CD14-positive monocyte (primary cell): ENCODE data around the gene IFITM10. TPM values are rescaled to one million over a fixed set of nuclear protein-coding genes. Genes with fewer than 3 reads are reported as not detected.
"Not testable (repeated sequence)": the region's sequence is repeated elsewhere in the genome, so short reads cannot be mapped to it uniquely, and the experiment has no call there.

ENCODE experiments used
- DNase-seq, 3 donors: peaks; one replicate each; pipeline ENCODE4 v3.0.0-alpha.2; 2011 to 2022
- H2AFZ ChIP-seq: 2 replicates; pipeline ENCODE4 v1.6.0; 2012; ENCODE audit warnings: mild to moderate bottlenecking, low read depth, low read length, inconsistent platforms; ENCODE audit not compliant: insufficient read depth, poor library complexity, severe bottlenecking
- H3K27ac ChIP-seq, 2 donors: 1 replicate in 1 of 2; 2 replicates in 1 of 2; pipeline ENCODE4 v1.5.1; 2012 to 2013; ENCODE audit warnings: low read length in 2 of 2, control low read depth in 1 of 2, inconsistent platforms in 1 of 2, low read depth in 1 of 2, mild to moderate bottlenecking in 1 of 2
- H3K27me3 ChIP-seq, 2 donors: one replicate each; pipeline versions ENCODE4 v1.6.0 to v1.6.1; 2011 to 2013; ENCODE audit warnings: low read length in 2 of 2; ENCODE audit not compliant: control insufficient read depth in 2 of 2, insufficient read depth in 2 of 2
- H3K36me3 ChIP-seq, 2 donors: replicated peaks in 1 of 2; 1 replicate in 1 of 2; 2 replicates in 1 of 2; pipeline versions ENCODE4 v1.5.1 to v1.6.1; 2012 to 2013; ENCODE audit warnings: low read length in 2 of 2, control low read depth in 1 of 2, inconsistent platforms in 1 of 2, mild to moderate bottlenecking in 1 of 2; ENCODE audit not compliant: insufficient read depth in 2 of 2, control insufficient read depth in 1 of 2
- H3K4me1 ChIP-seq, 2 donors: 1 replicate in 1 of 2; 2 replicates in 1 of 2; pipeline versions ENCODE4 v1.5.1 to v1.6.1; 2012 to 2013; ENCODE audit warnings: low read length in 2 of 2, control low read depth in 1 of 2, inconsistent platforms in 1 of 2, mild to moderate bottlenecking in 1 of 2, moderate library complexity in 1 of 2; ENCODE audit not compliant: insufficient read depth in 2 of 2, control insufficient read depth in 1 of 2
- H3K4me2 ChIP-seq: replicated peaks from 2 replicates; pipeline ENCODE3; 2012; ENCODE audit warnings: low read length, moderate library complexity, mild to moderate bottlenecking; ENCODE audit not compliant: poor library complexity, severe bottlenecking; ENCODE audit errors: extremely low read depth
- H3K4me3 ChIP-seq, 3 experiments: fragments of 200-600 bp in 1 of 3; sonication (generic) in 1 of 3; replicated peaks in 1 of 3; 1 replicate in 2 of 3; 2 replicates in 1 of 3; pipeline ENCODE4 v1.5.1; 2011 to 2013; ENCODE audit warnings: low read length in 3 of 3, mild to moderate bottlenecking in 3 of 3, control low read depth in 2 of 3, low read depth in 2 of 3, inconsistent platforms in 1 of 3, moderate library complexity in 1 of 3
- H3K79me2 ChIP-seq: 2 replicates; pipeline ENCODE4 v1.6.0; 2012; ENCODE audit warnings: mild to moderate bottlenecking, control low read depth, inconsistent platforms, low read length, moderate library complexity; ENCODE audit not compliant: insufficient read depth
- H3K9ac ChIP-seq: 2 replicates; pipeline ENCODE4 v1.6.0; 2017; ENCODE audit warnings: low read length, mild to moderate bottlenecking; ENCODE audit not compliant: insufficient read depth, poor library complexity, severe bottlenecking
- H3K9me3 ChIP-seq, 2 donors: replicated peaks in 1 of 2; 1 replicate in 1 of 2; 2 replicates in 1 of 2; pipeline versions ENCODE4 v1.5.1 to v1.6.1; 2012 to 2013; ENCODE audit warnings: low read length in 2 of 2, control low read depth in 1 of 2; ENCODE audit not compliant: control insufficient read depth in 1 of 2, insufficient read depth in 1 of 2
- H4K20me1 ChIP-seq: 2 replicates; pipeline ENCODE4 v1.6.0; 2012; ENCODE audit warnings: mild to moderate bottlenecking, low read length, control low read depth, moderate library complexity; ENCODE audit not compliant: insufficient read depth
- H3K27ac Mint-ChIP-seq, 7 donors: one replicate each; pipeline ENCODE4 v1.8.0; 2020; ENCODE audit warnings: mild to moderate bottlenecking in 7 of 7, mixed read lengths in 7 of 7, moderate library complexity in 6 of 7, inconsistent platforms in 2 of 7
- H3K27me3 Mint-ChIP-seq, 3 donors: one replicate each; pipeline ENCODE4 v1.8.0; 2021 to 2022; ENCODE audit warnings: low read depth in 3 of 3, mild to moderate bottlenecking in 3 of 3, mixed read lengths in 3 of 3, moderate library complexity in 3 of 3, inconsistent platforms in 1 of 3
- H3K36me3 Mint-ChIP-seq, 2 donors: one replicate each; pipeline ENCODE4 v1.8.0; 2020; ENCODE audit warnings: mixed read lengths in 2 of 2, inconsistent platforms in 1 of 2, mild to moderate bottlenecking in 1 of 2
- H3K4me1 Mint-ChIP-seq: one replicate; pipeline ENCODE4 v1.8.0; 2020; ENCODE audit warnings: mild to moderate bottlenecking, mixed read lengths
- H3K4me3 Mint-ChIP-seq, 2 donors: one replicate each; pipeline ENCODE4 v1.8.0; 2020; ENCODE audit warnings: mild to moderate bottlenecking in 2 of 2, mixed read lengths in 2 of 2, moderate library complexity in 1 of 2
- H3K9me3 Mint-ChIP-seq, 7 donors: one replicate each; pipeline ENCODE4 v1.8.0; 2020 to 2022; ENCODE audit warnings: mixed read lengths in 7 of 7, mild to moderate bottlenecking in 6 of 7, moderate library complexity in 6 of 7, inconsistent platforms in 2 of 7
- WGBS: methylation state at CpG from one replicate; pipeline ENCODE4 v1.1.5; 2013; ENCODE audit warnings: missing lambda C conversion rate; ENCODE audit not compliant: insufficient coverage; 5-methylcytosine and 5-hydroxymethylcytosine counted together
- intact Hi-C, 2 donors: fragments of 100-400 bp; cut with micrococcal nuclease; formaldehyde crosslinking; loops; one replicate each; pipeline versions ENCODE4 v1.15.0 to v1.15.1; 2023
- polyA plus RNA-seq, 3 donors: library from polyadenylated mRNA; depleted of rRNA in 1 of 3; unstranded in 2 of 3; stranded (reverse) in 1 of 3; fragments of 300-500 nt in 2 of 3; fragments of >200 nt in 1 of 3; fragmentation: Illumina TruSeq in 2 of 3; gene quantifications; 1 replicate in 2 of 3; 2 replicates in 1 of 3; pipeline ENCODE4 v1.2.3, GENCODE V29; 2012 to 2021

The IFITM10 gene
- polyA plus RNA-seq, 3 donors = 2.4 TPM; not detected in 2

DNA sequence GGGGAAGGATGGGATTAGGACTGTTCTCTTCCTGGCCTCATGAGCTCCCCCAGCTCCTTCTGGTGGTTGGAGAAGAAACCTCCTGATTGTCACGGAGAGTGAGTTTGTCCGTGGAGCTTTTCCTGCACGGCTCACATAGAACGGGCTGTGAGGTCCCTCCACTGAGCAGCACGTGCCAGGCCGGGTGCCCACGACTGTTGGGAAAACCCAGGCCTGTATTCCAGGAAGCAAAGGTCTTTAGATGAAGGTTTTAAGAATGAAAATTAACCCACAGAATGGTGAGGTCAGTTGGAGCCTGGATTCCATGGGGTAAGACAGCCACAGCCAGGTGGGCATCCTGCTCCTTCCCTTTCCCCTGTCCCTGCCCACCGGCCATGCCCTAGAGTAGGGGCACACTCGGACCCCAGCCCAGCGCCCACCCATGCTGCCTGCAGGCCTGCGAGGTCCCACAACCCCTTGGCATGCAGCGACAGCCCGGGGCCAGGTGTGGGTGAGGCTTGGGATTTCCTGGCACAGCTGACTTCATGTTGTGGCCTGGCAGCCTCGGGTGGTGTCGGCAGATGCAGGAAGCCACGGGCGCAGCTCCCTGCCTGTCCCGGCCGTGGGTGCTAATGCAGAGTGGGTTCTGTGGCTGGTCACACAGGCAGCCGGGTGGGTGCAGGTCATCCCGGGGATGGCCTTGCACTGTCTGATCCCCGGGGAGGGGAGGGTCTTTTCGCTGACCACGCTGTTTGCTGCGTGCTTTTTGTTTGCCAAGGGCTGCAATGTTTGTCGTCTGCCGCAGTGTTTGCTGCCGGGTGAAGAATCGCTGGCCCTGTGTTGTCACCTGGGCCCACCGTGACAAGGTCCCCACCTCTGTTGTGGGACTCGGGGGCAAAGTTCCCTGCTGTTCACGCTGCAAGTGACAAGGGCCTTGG, 60.9 kb downstream of the IFITM10 start:
- WGBS = 56% methylated on average over 15 of the region's 32 CpGs
- H3K4me3 ChIP-seq, H3K27ac Mint-ChIP-seq, H3K9me3 Mint-ChIP-seq, H3K36me3 Mint-ChIP-seq, H3K27ac ChIP-seq, H2AFZ ChIP-seq, H3K4me2 ChIP-seq, H3K4me1 Mint-ChIP-seq, H3K9me3 ChIP-seq, H4K20me1 ChIP-seq, H3K9ac ChIP-seq, H3K36me3 ChIP-seq, DNase-seq, H3K79me2 ChIP-seq: not testable (repeated sequence)
- Histone ChIP-seq H3K4me1 (peaks cover 10 to 14% of the 10 kb centered on the region in 2 donors), H3K27me3 (peaks cover 0 to 32% of the 10 kb centered on the region in 2 donors)
- intact Hi-C loops = loop anchor here (5.0 to 10.0 kb wide), 3 partner anchors 32 to 195 kb away; no protein-coding TSS in a partner anchor
- peaks cover 22 to 54% (median 23%) of the 10 kb centered on the region in 3 donors for H3K27me3 Mint-ChIP-seq
- peak overlapping the region in 1 of 2 donors; percentile 70 for H3K4me3 Mint-ChIP-seq

DNA sequence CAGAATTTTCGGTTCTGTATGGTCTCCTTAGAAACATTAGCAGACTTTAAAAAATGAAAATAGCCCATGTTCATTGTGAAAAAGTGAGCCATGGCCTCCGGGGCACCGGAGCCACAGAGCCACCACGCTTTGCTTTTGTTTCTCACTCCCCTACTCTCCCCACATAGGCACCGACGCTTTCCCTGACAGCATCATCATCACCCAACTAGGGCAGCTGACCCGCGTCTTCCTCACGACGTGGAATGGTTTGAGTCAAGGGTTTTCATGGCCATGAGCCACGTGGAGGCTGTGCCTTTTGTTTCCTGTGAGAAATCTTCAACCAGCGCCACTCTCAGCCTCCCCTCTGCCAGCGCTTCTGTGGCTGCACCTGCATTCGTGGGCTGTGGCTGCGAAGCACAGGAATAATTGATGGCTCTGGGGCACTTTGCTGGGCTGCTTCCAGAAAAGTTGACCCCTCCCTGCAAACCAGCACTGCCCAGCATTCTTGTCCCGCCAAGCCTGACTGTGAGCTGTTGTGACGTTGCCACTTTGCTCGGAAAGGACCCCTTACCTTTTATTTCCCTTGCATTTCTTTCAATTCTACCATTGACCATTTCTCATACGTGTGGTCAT, 62.0 kb downstream of the IFITM10 start:
- H3K36me3 ChIP-seq, H3K9me3 Mint-ChIP-seq, DNase-seq, H3K9ac ChIP-seq, H3K36me3 Mint-ChIP-seq, H3K79me2 ChIP-seq, H3K27ac Mint-ChIP-seq, H3K27ac ChIP-seq, H3K4me1 ChIP-seq, H4K20me1 ChIP-seq, H3K4me3 ChIP-seq, H3K4me1 Mint-ChIP-seq, H3K9me3 ChIP-seq, intact Hi-C loops, H2AFZ ChIP-seq, H3K4me2 ChIP-seq: not testable (repeated sequence)
- peaks cover 18 to 48% (median 23%) of the 10 kb centered on the region in 3 donors for H3K27me3 Mint-ChIP-seq
- H3K27me3 ChIP-seq = peaks cover 0 to 30% of the 10 kb centered on the region in 2 donors
- H3K4me3 Mint-ChIP-seq = peak overlapping the region in 1 of 2 donors; percentile 7
- WGBS = 80% methylated on average over 1 of the region's 19 CpGs

DNA sequence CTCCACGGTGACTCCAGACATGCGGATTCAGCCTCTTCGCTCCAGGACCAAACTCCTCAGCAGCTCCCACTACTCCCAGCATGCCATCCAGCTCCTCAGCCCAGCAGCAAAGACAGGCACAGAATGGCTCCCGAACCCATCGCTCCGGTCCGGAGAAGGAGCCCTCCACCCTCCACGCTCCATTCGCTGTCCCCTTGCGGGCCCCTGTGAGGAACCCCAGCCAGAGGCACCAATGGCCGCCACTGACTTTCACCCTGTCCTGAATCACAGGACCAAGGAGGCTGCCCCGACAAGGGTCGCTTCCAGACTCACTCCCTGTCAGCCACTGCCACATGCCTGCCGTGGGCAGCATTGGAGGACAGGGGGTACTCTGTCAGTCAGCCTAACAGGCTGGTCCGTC, 64.2 kb downstream of the IFITM10 start:
- intact Hi-C loops, H3K4me3 Mint-ChIP-seq, H3K27ac Mint-ChIP-seq: not testable (repeated sequence)

DNA sequence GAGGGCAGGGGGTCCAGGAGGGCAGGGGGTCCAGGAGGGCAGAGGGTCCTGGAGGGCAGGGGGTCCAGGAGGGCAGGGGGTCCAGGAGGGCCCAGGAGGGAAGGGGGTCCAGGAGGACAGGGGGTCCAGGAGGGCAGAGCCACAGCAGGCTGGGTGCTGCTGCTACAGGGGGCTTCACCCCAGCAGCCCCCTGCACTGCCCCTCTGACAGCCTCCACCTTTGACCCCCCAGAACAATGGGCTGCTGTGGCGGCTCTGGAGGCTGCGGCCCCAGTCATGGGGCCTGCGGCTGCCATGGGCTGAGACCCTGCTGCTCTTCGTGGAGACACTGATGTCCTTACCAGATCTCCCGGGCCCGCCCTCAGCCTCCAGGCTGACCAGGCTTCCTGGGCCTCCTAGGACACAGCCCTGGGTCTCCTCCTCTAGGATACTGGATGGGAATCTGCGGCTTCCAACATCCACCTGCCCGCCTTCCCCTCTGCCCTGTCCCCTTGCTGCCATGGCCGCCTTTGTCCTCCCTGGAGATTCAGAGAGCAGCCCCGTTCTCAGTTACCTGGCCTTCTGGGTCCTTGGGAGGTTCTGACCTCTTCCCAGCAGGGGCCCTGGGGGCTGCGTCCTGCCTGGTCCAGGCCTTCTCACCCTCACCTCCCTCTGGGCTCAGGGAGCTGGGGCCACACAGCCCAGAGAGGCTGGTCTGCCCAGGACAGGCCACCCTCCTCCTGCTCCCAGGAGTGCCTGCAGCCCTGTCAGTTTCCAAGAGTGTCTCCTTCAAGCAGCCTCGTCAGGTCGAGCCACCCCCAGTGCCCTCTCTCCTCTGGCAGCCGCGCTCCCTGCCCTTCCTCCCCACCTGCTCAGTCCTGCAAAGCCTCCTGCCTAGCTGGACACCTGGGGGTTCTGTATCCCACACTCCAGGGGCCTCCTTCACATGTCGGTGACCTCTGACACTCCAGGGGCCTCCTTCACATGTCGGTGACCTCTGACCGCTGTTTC, 65.2 kb downstream of the IFITM10 start:
- H3K79me2 ChIP-seq, H3K9me3 Mint-ChIP-seq, H3K9ac ChIP-seq, intact Hi-C loops, H3K27me3 ChIP-seq, H3K4me1 ChIP-seq, H3K27ac ChIP-seq, H3K4me3 Mint-ChIP-seq, H3K4me2 ChIP-seq, H3K36me3 Mint-ChIP-seq, H2AFZ ChIP-seq, H4K20me1 ChIP-seq, H3K4me3 ChIP-seq, H3K9me3 ChIP-seq, H3K4me1 Mint-ChIP-seq, H3K36me3 ChIP-seq, H3K27ac Mint-ChIP-seq: not testable (repeated sequence)
- WGBS = 87% methylated on average over 6 of the region's 18 CpGs
- peak in 1 of 3 donors; percentile 3 for DNase-seq
- peaks cover 9 to 29% (median 14%) of the 10 kb centered on the region in 3 donors for H3K27me3 Mint-ChIP-seq

More for the DNA sequence above, 64.2 kb downstream of the IFITM10 start:
- H3K27me3 ChIP-seq = peaks cover 0 to 14% of the 10 kb centered on the region in 2 donors
- WGBS = 91% methylated on average over 8 of the region's 15 CpGs
- H3K36me3 Mint-ChIP-seq, H3K79me2 ChIP-seq, H4K20me1 ChIP-seq, H3K27ac ChIP-seq, H3K9ac ChIP-seq, H3K4me2 ChIP-seq, H3K4me3 ChIP-seq, H3K4me1 Mint-ChIP-seq, H3K4me1 ChIP-seq, H3K9me3 ChIP-seq, H2AFZ ChIP-seq, DNase-seq, H3K9me3 Mint-ChIP-seq, H3K36me3 ChIP-seq: not testable (repeated sequence)
- H3K27me3 Mint-ChIP-seq = peaks cover 14 to 38% (median 18%) of the 10 kb centered on the region in 3 donors
